CD14-positive monocyte (primary cell): ENCODE results near the gene MYH3. TPM values are rescaled to one million over a fixed set of nuclear protein-coding genes. Genes with fewer than 3 reads are reported as not detected.
"Not testable (repeated sequence)": the region's sequence is repeated elsewhere in the genome, so short reads cannot be mapped to it uniquely, and the experiment has no call there.

Experiments used
- DNase-seq, 3 donors: peaks; one replicate each; pipeline ENCODE4 v3.0.0-alpha.2; 2011 to 2022
- H2AFZ ChIP-seq: 2 replicates; pipeline ENCODE4 v1.6.0; 2012; ENCODE audit warnings: mild to moderate bottlenecking, low read depth, low read length, inconsistent platforms; ENCODE audit not compliant: insufficient read depth, poor library complexity, severe bottlenecking
- H3K27ac ChIP-seq, 2 donors: 1 replicate in 1 of 2; 2 replicates in 1 of 2; pipeline ENCODE4 v1.5.1; 2012 to 2013; ENCODE audit warnings: low read length in 2 of 2, control low read depth in 1 of 2, inconsistent platforms in 1 of 2, low read depth in 1 of 2, mild to moderate bottlenecking in 1 of 2
- H3K27me3 ChIP-seq, 2 donors: one replicate each; pipeline versions ENCODE4 v1.6.0 to v1.6.1; 2011 to 2013; ENCODE audit warnings: low read length in 2 of 2; ENCODE audit not compliant: control insufficient read depth in 2 of 2, insufficient read depth in 2 of 2
- H3K36me3 ChIP-seq, 2 donors: replicated peaks in 1 of 2; 1 replicate in 1 of 2; 2 replicates in 1 of 2; pipeline versions ENCODE4 v1.5.1 to v1.6.1; 2012 to 2013; ENCODE audit warnings: low read length in 2 of 2, control low read depth in 1 of 2, inconsistent platforms in 1 of 2, mild to moderate bottlenecking in 1 of 2; ENCODE audit not compliant: insufficient read depth in 2 of 2, control insufficient read depth in 1 of 2
- H3K4me1 ChIP-seq, 2 donors: 1 replicate in 1 of 2; 2 replicates in 1 of 2; pipeline versions ENCODE4 v1.5.1 to v1.6.1; 2012 to 2013; ENCODE audit warnings: low read length in 2 of 2, control low read depth in 1 of 2, inconsistent platforms in 1 of 2, mild to moderate bottlenecking in 1 of 2, moderate library complexity in 1 of 2; ENCODE audit not compliant: insufficient read depth in 2 of 2, control insufficient read depth in 1 of 2
- H3K4me2 ChIP-seq: replicated peaks from 2 replicates; pipeline ENCODE3; 2012; ENCODE audit warnings: low read length, moderate library complexity, mild to moderate bottlenecking; ENCODE audit not compliant: poor library complexity, severe bottlenecking; ENCODE audit errors: extremely low read depth
- H3K4me3 ChIP-seq, 3 experiments: fragments of 200-600 bp in 1 of 3; sonication (generic) in 1 of 3; replicated peaks in 1 of 3; 1 replicate in 2 of 3; 2 replicates in 1 of 3; pipeline ENCODE4 v1.5.1; 2011 to 2013; ENCODE audit warnings: low read length in 3 of 3, mild to moderate bottlenecking in 3 of 3, control low read depth in 2 of 3, low read depth in 2 of 3, inconsistent platforms in 1 of 3, moderate library complexity in 1 of 3
- H3K79me2 ChIP-seq: 2 replicates; pipeline ENCODE4 v1.6.0; 2012; ENCODE audit warnings: mild to moderate bottlenecking, control low read depth, inconsistent platforms, low read length, moderate library complexity; ENCODE audit not compliant: insufficient read depth
- H3K9ac ChIP-seq: 2 replicates; pipeline ENCODE4 v1.6.0; 2017; ENCODE audit warnings: low read length, mild to moderate bottlenecking; ENCODE audit not compliant: insufficient read depth, poor library complexity, severe bottlenecking
- H3K9me3 ChIP-seq, 2 donors: replicated peaks in 1 of 2; 1 replicate in 1 of 2; 2 replicates in 1 of 2; pipeline versions ENCODE4 v1.5.1 to v1.6.1; 2012 to 2013; ENCODE audit warnings: low read length in 2 of 2, control low read depth in 1 of 2; ENCODE audit not compliant: control insufficient read depth in 1 of 2, insufficient read depth in 1 of 2
- H4K20me1 ChIP-seq: 2 replicates; pipeline ENCODE4 v1.6.0; 2012; ENCODE audit warnings: mild to moderate bottlenecking, low read length, control low read depth, moderate library complexity; ENCODE audit not compliant: insufficient read depth
- H3K27ac Mint-ChIP-seq, 7 donors: one replicate each; pipeline ENCODE4 v1.8.0; 2020; ENCODE audit warnings: mild to moderate bottlenecking in 7 of 7, mixed read lengths in 7 of 7, moderate library complexity in 6 of 7, inconsistent platforms in 2 of 7
- H3K27me3 Mint-ChIP-seq, 3 donors: one replicate each; pipeline ENCODE4 v1.8.0; 2021 to 2022; ENCODE audit warnings: low read depth in 3 of 3, mild to moderate bottlenecking in 3 of 3, mixed read lengths in 3 of 3, moderate library complexity in 3 of 3, inconsistent platforms in 1 of 3
- H3K36me3 Mint-ChIP-seq, 2 donors: one replicate each; pipeline ENCODE4 v1.8.0; 2020; ENCODE audit warnings: mixed read lengths in 2 of 2, inconsistent platforms in 1 of 2, mild to moderate bottlenecking in 1 of 2
- H3K4me1 Mint-ChIP-seq: one replicate; pipeline ENCODE4 v1.8.0; 2020; ENCODE audit warnings: mild to moderate bottlenecking, mixed read lengths
- H3K4me3 Mint-ChIP-seq, 2 donors: one replicate each; pipeline ENCODE4 v1.8.0; 2020; ENCODE audit warnings: mild to moderate bottlenecking in 2 of 2, mixed read lengths in 2 of 2, moderate library complexity in 1 of 2
- H3K9me3 Mint-ChIP-seq, 7 donors: one replicate each; pipeline ENCODE4 v1.8.0; 2020 to 2022; ENCODE audit warnings: mixed read lengths in 7 of 7, mild to moderate bottlenecking in 6 of 7, moderate library complexity in 6 of 7, inconsistent platforms in 2 of 7
- WGBS: methylation state at CpG from one replicate; pipeline ENCODE4 v1.1.5; 2013; ENCODE audit warnings: missing lambda C conversion rate; ENCODE audit not compliant: insufficient coverage; 5-methylcytosine and 5-hydroxymethylcytosine counted together
- intact Hi-C, 2 donors: fragments of 100-400 bp; cut with micrococcal nuclease; formaldehyde crosslinking; loops; one replicate each; pipeline versions ENCODE4 v1.15.0 to v1.15.1; 2023
- polyA plus RNA-seq, 3 donors: library from polyadenylated mRNA; depleted of rRNA in 1 of 3; unstranded in 2 of 3; stranded (reverse) in 1 of 3; fragments of 300-500 nt in 2 of 3; fragments of >200 nt in 1 of 3; fragmentation: Illumina TruSeq in 2 of 3; gene quantifications; 1 replicate in 2 of 3; 2 replicates in 1 of 3; pipeline ENCODE4 v1.2.3, GENCODE V29; 2012 to 2021
- TF ChIP-seq, protein P1 (sequence below): fragments of 200-600 bp; IDR thresholded peaks from one replicate; pipeline ENCODE4 v1.8.0; 2022; ENCODE audit warnings: antibody characterized with exemption, mild to moderate bottlenecking

Gene MYH3
- polyA plus RNA-seq, 3 donors, result 0.13 to 5.7 TPM; not detected in 1

DNA sequence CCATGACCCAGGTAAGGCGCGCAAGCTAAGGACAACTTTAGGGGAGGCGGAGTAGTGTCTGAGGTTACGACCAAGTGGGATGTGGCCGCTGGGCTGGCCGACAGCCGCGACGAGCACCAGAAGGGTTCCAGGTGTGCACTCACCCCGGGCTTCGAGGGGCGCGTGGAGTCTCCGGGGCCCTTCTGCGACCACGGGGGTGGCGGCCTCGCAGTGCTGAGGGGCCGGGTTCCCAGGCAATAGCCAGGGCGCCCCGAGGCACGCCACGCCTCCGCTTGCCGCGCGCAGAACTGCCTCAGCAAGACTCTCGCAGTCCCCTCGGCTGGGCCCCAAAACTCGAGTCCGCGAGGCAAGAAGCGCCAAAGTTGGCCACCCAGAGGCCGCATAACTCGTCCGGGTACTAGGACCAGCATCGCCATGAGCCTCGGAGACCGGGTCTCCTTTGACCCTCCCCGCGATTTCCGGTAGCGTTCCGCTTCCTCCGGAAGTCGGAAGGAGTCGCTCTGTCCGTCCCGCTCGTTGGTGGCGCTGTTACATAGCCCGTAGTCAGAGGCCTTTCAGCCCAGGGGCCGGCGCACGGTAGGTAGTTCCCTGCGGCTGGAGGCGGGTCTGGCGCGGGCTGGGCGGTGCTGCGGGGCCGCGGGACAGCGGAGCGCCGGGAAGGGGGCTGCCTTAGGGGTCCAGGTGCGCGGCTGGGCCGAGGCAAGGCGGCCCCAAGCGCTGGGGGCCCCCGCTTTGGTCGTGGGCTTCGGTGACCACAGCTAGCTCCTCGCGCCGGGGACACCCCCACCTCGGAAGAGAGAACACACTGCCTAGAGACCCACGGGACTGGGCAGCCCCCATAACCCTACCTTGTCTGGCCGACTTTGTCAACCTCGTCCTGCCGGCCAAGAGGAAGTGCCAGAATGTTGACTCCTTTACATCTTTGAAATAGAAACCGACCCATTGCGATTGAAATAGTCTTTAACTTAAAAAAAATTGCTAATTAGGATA lies 40.3 kb upstream of the MYH3 start, which contains the start of the genes ADPRM and SCO1:
ADPRM (plus strand) TSS at position 503 of the 990 bp plus-strand sequence. CDS start 7,333 bp downstream, outside the sequence.
SCO1 (minus strand) TSS at position 442 of the 990 bp plus-strand sequence; CDS start at position 416, 26 bp downstream.
- TF ChIP-seq, protein P1, sequence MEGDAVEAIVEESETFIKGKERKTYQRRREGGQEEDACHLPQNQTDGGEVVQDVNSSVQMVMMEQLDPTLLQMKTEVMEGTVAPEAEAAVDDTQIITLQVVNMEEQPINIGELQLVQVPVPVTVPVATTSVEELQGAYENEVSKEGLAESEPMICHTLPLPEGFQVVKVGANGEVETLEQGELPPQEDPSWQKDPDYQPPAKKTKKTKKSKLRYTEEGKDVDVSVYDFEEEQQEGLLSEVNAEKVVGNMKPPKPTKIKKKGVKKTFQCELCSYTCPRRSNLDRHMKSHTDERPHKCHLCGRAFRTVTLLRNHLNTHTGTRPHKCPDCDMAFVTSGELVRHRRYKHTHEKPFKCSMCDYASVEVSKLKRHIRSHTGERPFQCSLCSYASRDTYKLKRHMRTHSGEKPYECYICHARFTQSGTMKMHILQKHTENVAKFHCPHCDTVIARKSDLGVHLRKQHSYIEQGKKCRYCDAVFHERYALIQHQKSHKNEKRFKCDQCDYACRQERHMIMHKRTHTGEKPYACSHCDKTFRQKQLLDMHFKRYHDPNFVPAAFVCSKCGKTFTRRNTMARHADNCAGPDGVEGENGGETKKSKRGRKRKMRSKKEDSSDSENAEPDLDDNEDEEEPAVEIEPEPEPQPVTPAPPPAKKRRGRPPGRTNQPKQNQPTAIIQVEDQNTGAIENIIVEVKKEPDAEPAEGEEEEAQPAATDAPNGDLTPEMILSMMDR, result peak; percentile 36
- no peaks in the 10 kb centered on the region for H3K9me3 ChIP-seq
- H3K36me3 ChIP-seq, result peaks cover 27 to 31% of the 10 kb centered on the region in 2 donors
- peak within 1 kb of the TSS; percentile 99 for H2AFZ ChIP-seq
- Mint-ChIP-seq H3K9me3 (no peaks in the 10 kb centered on the region), H3K36me3 (peaks cover 26 to 29% of the 10 kb centered on the region in 2 donors), H3K4me1 (peaks cover 27% of the 10 kb centered on the region), H3K27me3 (peaks cover 0 to 2% (median 0%) of the 10 kb centered on the region in 3 donors), H3K27ac (peak within 1 kb of the TSS; percentile 88 to 96 (median 96)), H3K4me3 (peak within 1 kb of the TSS; percentile 93 to 96)
- peak within 1 kb of the TSS; percentile 81 to 93 (median 88) for H3K4me3 ChIP-seq
- H3K4me2 ChIP-seq, result peak within 1 kb of the TSS; percentile 89
- peak within 1 kb of the TSS; percentile 94 for H3K27ac ChIP-seq
- no peaks in the 10 kb centered on the region for H3K27me3 ChIP-seq
- DNase-seq, result peak; percentile 91 to 93 (median 91)
- intact Hi-C loops, result no loop called here
- peaks cover 11% of the 10 kb centered on the region for H4K20me1 ChIP-seq
- peaks cover 80% of the 10 kb centered on the region for H3K79me2 ChIP-seq
- peaks cover 19 to 22% of the 10 kb centered on the region in 2 donors for H3K4me1 ChIP-seq
- H3K9ac ChIP-seq, result peak within 1 kb of the TSS; percentile 96
- under 1% methylated on average over 80 of the region's 84 CpGs for WGBS

GRCh38 chr17:10695875-10696407 lies 38.8 kb upstream of the MYH3 start:
- Histone ChIP-seq H3K4me1 (peaks cover 18 to 22% of the 10 kb centered on the region in 2 donors), H4K20me1 (peaks cover 10% of the 10 kb centered on the region), H3K4me2 (peak overlapping the region; percentile 89), H3K4me3 (peak overlapping the region in 1 of 3 experiments; percentile 93), H3K79me2 (peaks cover 75% of the 10 kb centered on the region), H3K36me3 (peaks cover 41 to 46% of the 10 kb centered on the region in 2 donors), H3K27ac (peak overlapping the region in 1 of 2 donors; percentile 94)
- peaks cover 41 to 44% of the 10 kb centered on the region in 2 donors for H3K36me3 Mint-ChIP-seq
- DNase-seq, intact Hi-C loops, H3K27me3 Mint-ChIP-seq, H3K9me3 ChIP-seq, H3K9me3 Mint-ChIP-seq, H2AFZ ChIP-seq, H3K9ac ChIP-seq, H3K27me3 ChIP-seq: not testable (repeated sequence)
- WGBS, result 87% methylated on average over 11 of the region's 17 CpGs
- H3K27ac Mint-ChIP-seq, result peak overlapping the region in 5 of 7 donors; percentile 50 to 92 (median 88)
- peak overlapping the region; percentile 93 to 96 for H3K4me3 Mint-ChIP-seq
- H3K4me1 Mint-ChIP-seq, result peaks cover 20% of the 10 kb centered on the region
